ENCODE data around the gene THAP3.
A peak's percentile ranks its signal among the peaks of the same experiment; 100 is the strongest.
"Not testable (repeated sequence)": the region's sequence is repeated elsewhere in the genome, so short reads cannot be mapped to it uniquely, and the experiment has no call there.

Gene THAP3

GRCh38 chr1:6635910-6636760 lies 11.5 kb downstream of the THAP3 start:
- no peak for DNase-seq

GRCh38 chr1:6636778-6637177 lies 12.1 kb downstream of the THAP3 start:
- DNase-seq: not testable (repeated sequence)

- DNase-seq: no peak
Measured at GRCh38 chr1:6637770-6638169, 13.1 kb downstream of the THAP3 start.

- no peak for DNase-seq
Measured at GRCh38 chr1:6638226-6638625, 13.6 kb downstream of the THAP3 start.

- not testable (repeated sequence) for DNase-seq
Measured at GRCh38 chr1:6640867-6641266, 16.2 kb downstream of the THAP3 start.

- no peak for DNase-seq
Measured at GRCh38 chr1:6645018-6645417, 20.4 kb downstream of the THAP3 start.

GRCh38 chr1:6646499-6647148 lies 22.0 kb downstream of the THAP3 start:
- DNase-seq: peak; percentile 81

- DNase-seq: no peak
Measured at GRCh38 chr1:6648556-6648955, 23.9 kb downstream of the THAP3 start.

GRCh38 chr1:6651909-6652308 lies 27.2 kb downstream of the THAP3 start:
- no peak for DNase-seq

- peak; percentile 66 for DNase-seq
Measured at GRCh38 chr1:6652986-6653385, 28.3 kb downstream of the THAP3 start.

- no peak for DNase-seq
Measured at GRCh38 chr1:6653436-6654290, 29.0 kb downstream of the THAP3 start.

- no peak for DNase-seq
Measured at GRCh38 chr1:6657138-6657537, 32.5 kb downstream of the THAP3 start.

GRCh38 chr1:6658359-6659060 lies 33.8 kb downstream of the THAP3 start:
- no peak for DNase-seq

- no peak for DNase-seq
Measured at GRCh38 chr1:6660415-6661049, 35.9 kb downstream of the THAP3 start.

- DNase-seq: not testable (repeated sequence)
Measured at GRCh38 chr1:6662468-6662867, 37.8 kb downstream of the THAP3 start.

- DNase-seq: peak; percentile 77
Measured at GRCh38 chr1:6666696-6667095, 42.0 kb downstream of the THAP3 start.

- DNase-seq: no peak
Measured at GRCh38 chr1:6667139-6667538, 42.5 kb downstream of the THAP3 start.

GRCh38 chr1:6668503-6668902 lies 43.8 kb downstream of the THAP3 start:
- no peak for DNase-seq

GRCh38 chr1:6672558-6672957 lies 47.9 kb downstream of the THAP3 start:
- DNase-seq: peak; percentile 97

- DNase-seq: no peak
Measured at GRCh38 chr1:6673816-6674398, 49.2 kb downstream of the THAP3 start.

GRCh38 chr1:6674771-6675170 lies 50.1 kb downstream of the THAP3 start:
- no peak for DNase-seq

GRCh38 chr1:6675941-6676340 lies 51.3 kb downstream of the THAP3 start:
- no peak for DNase-seq

Data from hematopoietic multipotent progenitor cell treated with erythropoietin and hydrocortisone succinate and interleukin-3 and kit ligand, for 6 days (in vitro differentiated cells).